Activated CD8-positive, alpha-beta memory T cell treated with anti-CD3 and anti-CD28 coated beads, Interleukin-2, amount 10 ng/mL, durations not matched to agents 7 days and 5 days (primary cell): ENCODE data around the gene GATB. TPM values are rescaled to one million over a fixed set of nuclear protein-coding genes. Genes with fewer than 3 reads are reported as not detected.
A peak's percentile ranks its signal among the peaks of the same experiment; 100 is the strongest.
"Not testable (repeated sequence)": the region's sequence is repeated elsewhere in the genome, so short reads cannot be mapped to it uniquely, and the experiment has no call there.

ENCODE experiments used
- ATAC-seq: fragments of 150-1000 bp; cut with Tn5 transposase; one replicate; pipeline ENCODE4 v1.10.0; 2021; ENCODE audit warnings: moderate library complexity
- CTCF ChIA-PET: fragments of 350-600 bp; sonication (Branson Sonifier 250); formaldehyde crosslinking; loops from one replicate; lab custom pipeline; 2021; ENCODE audit warnings: antibody characterized with exemption; lab: Charles Lee
- DNase-seq: peaks from one replicate; pipeline ENCODE4 v3.0.0-alpha.2; 2020
- H3K27ac Mint-ChIP-seq: one replicate; pipeline ENCODE4 v1.8.0; 2021; ENCODE audit warnings: mild to moderate bottlenecking, mixed read lengths
- H3K27me3 Mint-ChIP-seq: one replicate; pipeline ENCODE4 v1.8.0; 2021; ENCODE audit warnings: mixed read lengths
- H3K36me3 Mint-ChIP-seq: one replicate; pipeline ENCODE4 v1.8.0; 2021; ENCODE audit warnings: mild to moderate bottlenecking, mixed read lengths
- H3K4me1 Mint-ChIP-seq: one replicate; pipeline ENCODE4 v1.8.0; 2021; ENCODE audit warnings: mixed read lengths
- H3K4me3 Mint-ChIP-seq: one replicate; pipeline ENCODE4 v1.8.0; 2021; ENCODE audit warnings: mild to moderate bottlenecking, moderate library complexity, mixed read lengths
- H3K9me3 Mint-ChIP-seq: one replicate; pipeline ENCODE4 v1.8.0; 2022; ENCODE audit warnings: low read depth, mixed read lengths
- total RNA-seq, 2 experiments: library from RNA; stranded (reverse); gene quantifications; one replicate each; pipeline ENCODE4 v1.2.3, GENCODE V29; 2021

GATB gene
- total RNA-seq, 2 experiments from 2014 or later: 14.1 to 17.9 TPM

GRCh38 chr4:151738720-151739517 lies 21.9 kb downstream of the GATB start:
- Mint-ChIP-seq H3K36me3 (peaks cover 30% of the 10 kb centered on the region), H3K4me3 (no peak overlapping the region), H3K9me3 (peaks cover 19% of the 10 kb centered on the region), H3K27me3 (no peaks in the 10 kb centered on the region), H3K4me1 (no peaks in the 10 kb centered on the region), H3K27ac (no peak overlapping the region)
- CTCF ChIA-PET: no interaction called here
- ATAC-seq (no peak), DNase-seq (no peak)

GRCh38 chr4:151736852-151737251 lies 24.0 kb downstream of the GATB start:
- CTCF ChIA-PET, H3K27ac Mint-ChIP-seq, ATAC-seq, H3K4me3 Mint-ChIP-seq, H3K27me3 Mint-ChIP-seq, H3K4me1 Mint-ChIP-seq, DNase-seq: not testable (repeated sequence)
- Mint-ChIP-seq H3K36me3 (peaks cover 30% of the 10 kb centered on the region), H3K9me3 (peaks cover 19% of the 10 kb centered on the region)

GRCh38 chr4:151736361-151736760 lies 24.4 kb downstream of the GATB start:
- no peak overlapping the region for H3K27ac Mint-ChIP-seq
- H3K9me3 Mint-ChIP-seq: peaks cover 19% of the 10 kb centered on the region
- DNase-seq (no peak), ATAC-seq (no peak)
- H3K27me3 Mint-ChIP-seq: no peaks in the 10 kb centered on the region
- CTCF ChIA-PET: no interaction called here
- no peaks in the 10 kb centered on the region for H3K4me1 Mint-ChIP-seq
- no peak overlapping the region for H3K4me3 Mint-ChIP-seq
- H3K36me3 Mint-ChIP-seq: peaks cover 30% of the 10 kb centered on the region

GRCh38 chr4:151731670-151732069 lies 29.1 kb downstream of the GATB start:
- not testable (repeated sequence) for DNase-seq, H3K4me3 Mint-ChIP-seq

GRCh38 chr4:151729731-151730559 lies 30.9 kb downstream of the GATB start:
- no peak overlapping the region for H3K4me3 Mint-ChIP-seq
- DNase-seq (no peak), ATAC-seq (no peak)
- H3K9me3 Mint-ChIP-seq: no peaks in the 10 kb centered on the region
- H3K27me3 Mint-ChIP-seq: no peaks in the 10 kb centered on the region
- H3K36me3 Mint-ChIP-seq: peaks cover 8% of the 10 kb centered on the region
- H3K27ac Mint-ChIP-seq: no peak overlapping the region
- CTCF ChIA-PET: no interaction called here
- H3K4me1 Mint-ChIP-seq: no peaks in the 10 kb centered on the region

More at GRCh38 chr4:151731670-151732069, 29.1 kb downstream of the GATB start:
- H3K27me3 Mint-ChIP-seq, CTCF ChIA-PET, ATAC-seq, H3K27ac Mint-ChIP-seq, H3K4me1 Mint-ChIP-seq, H3K9me3 Mint-ChIP-seq: not testable (repeated sequence)
- peaks cover 21% of the 10 kb centered on the region for H3K36me3 Mint-ChIP-seq

- H3K36me3 Mint-ChIP-seq: peaks cover 4% of the 10 kb centered on the region
- H3K27ac Mint-ChIP-seq: no peak overlapping the region
- no peaks in the 10 kb centered on the region for H3K9me3 Mint-ChIP-seq
- no peak for DNase-seq
- CTCF ChIA-PET: no interaction called here
- H3K4me3 Mint-ChIP-seq: no peak overlapping the region
- no peak for ATAC-seq
- no peaks in the 10 kb centered on the region for H3K27me3 Mint-ChIP-seq
- H3K4me1 Mint-ChIP-seq: peaks cover 7% of the 10 kb centered on the region
Measured at GRCh38 chr4:151728679-151729078, 32.1 kb downstream of the GATB start.

GRCh38 chr4:151728006-151728405 lies 32.8 kb downstream of the GATB start:
- DNase-seq (no peak), ATAC-seq (no peak)
- peaks cover 7% of the 10 kb centered on the region for H3K4me1 Mint-ChIP-seq
- H3K9me3 Mint-ChIP-seq: no peaks in the 10 kb centered on the region
- CTCF ChIA-PET: no interaction called here
- no peaks in the 10 kb centered on the region for H3K27me3 Mint-ChIP-seq
- H3K27ac Mint-ChIP-seq: no peak overlapping the region
- H3K4me3 Mint-ChIP-seq: no peak overlapping the region
- H3K36me3 Mint-ChIP-seq: peaks cover 4% of the 10 kb centered on the region

GRCh38 chr4:151727365-151727764 lies 33.4 kb downstream of the GATB start:
- Mint-ChIP-seq H3K36me3 (peaks cover 4% of the 10 kb centered on the region), H3K4me1 (peaks cover 7% of the 10 kb centered on the region), H3K27me3 (no peaks in the 10 kb centered on the region), H3K9me3 (no peaks in the 10 kb centered on the region), H3K27ac (no peak overlapping the region), H3K4me3 (no peak overlapping the region)
- ATAC-seq (no peak), DNase-seq (no peak)
- CTCF ChIA-PET: no interaction called here

GRCh38 chr4:151725087-151725486 lies 35.7 kb downstream of the GATB start:
- DNase-seq (peak; percentile 31), ATAC-seq (no peak)
- H3K9me3 Mint-ChIP-seq: no peaks in the 10 kb centered on the region
- no peak overlapping the region for H3K27ac Mint-ChIP-seq
- peaks cover 7% of the 10 kb centered on the region for H3K4me1 Mint-ChIP-seq
- CTCF ChIA-PET: interaction anchor here (0.6 kb wide), 1 partner anchor 314 kb away, joined by 3 read pairs; no protein-coding TSS in a partner anchor
- H3K27me3 Mint-ChIP-seq: no peaks in the 10 kb centered on the region
- H3K36me3 Mint-ChIP-seq: no peaks in the 10 kb centered on the region
- no peak overlapping the region for H3K4me3 Mint-ChIP-seq

GRCh38 chr4:151721916-151722315 lies 38.9 kb downstream of the GATB start:
- Mint-ChIP-seq H3K4me3 (no peak overlapping the region), H3K27ac (no peak overlapping the region)
- CTCF ChIA-PET: no interaction called here

GRCh38 chr4:151721466-151721865 lies 39.3 kb downstream of the GATB start:
- Mint-ChIP-seq H3K4me3 (no peak overlapping the region), H3K27me3 (no peaks in the 10 kb centered on the region), H3K4me1 (peaks cover 7% of the 10 kb centered on the region), H3K27ac (no peak overlapping the region), H3K36me3 (no peaks in the 10 kb centered on the region), H3K9me3 (no peaks in the 10 kb centered on the region)
- ATAC-seq (no peak), DNase-seq (peak; percentile 7)
- CTCF ChIA-PET: no interaction called here

More at GRCh38 chr4:151721916-151722315, 38.9 kb downstream of the GATB start:
- H3K36me3 Mint-ChIP-seq: no peaks in the 10 kb centered on the region
- DNase-seq (no peak), ATAC-seq (no peak)
- H3K9me3 Mint-ChIP-seq: no peaks in the 10 kb centered on the region
- peaks cover 7% of the 10 kb centered on the region for H3K4me1 Mint-ChIP-seq
- no peaks in the 10 kb centered on the region for H3K27me3 Mint-ChIP-seq

- Mint-ChIP-seq H3K27ac (no peak overlapping the region), H3K4me1 (peaks cover 7% of the 10 kb centered on the region), H3K27me3 (no peaks in the 10 kb centered on the region), H3K9me3 (no peaks in the 10 kb centered on the region), H3K36me3 (no peaks in the 10 kb centered on the region), H3K4me3 (no peak overlapping the region)
- peak; percentile 36 for DNase-seq
- ATAC-seq: no peak
- CTCF ChIA-PET: no interaction called here
Measured at GRCh38 chr4:151719956-151720334, 40.9 kb downstream of the GATB start.

- peaks cover under 1% of the 10 kb centered on the region for H3K4me1 Mint-ChIP-seq
Measured at GRCh38 chr4:151718984-151719955, 41.5 kb downstream of the GATB start.

More at GRCh38 chr4:151718984-151719955, 41.5 kb downstream of the GATB start:
- CTCF ChIA-PET: no interaction called here
- no peaks in the 10 kb centered on the region for H3K27me3 Mint-ChIP-seq
- ATAC-seq: no peak
- no peak overlapping the region for H3K4me3 Mint-ChIP-seq
- peak; percentile 29 for DNase-seq
- H3K27ac Mint-ChIP-seq: no peak overlapping the region
- no peaks in the 10 kb centered on the region for H3K9me3 Mint-ChIP-seq
- H3K36me3 Mint-ChIP-seq: no peaks in the 10 kb centered on the region
